ENCODE data around the gene ZNF318. TPM values are rescaled to one million over a fixed set of nuclear protein-coding genes. Genes with fewer than 3 reads are reported as not detected.

The ZNF318 gene
- total and polyA plus RNA-seq, 2 donors (not counting 1 experiment from before 2014, with no cell fraction given): 79.7 to 91.8 TPM

DNA sequence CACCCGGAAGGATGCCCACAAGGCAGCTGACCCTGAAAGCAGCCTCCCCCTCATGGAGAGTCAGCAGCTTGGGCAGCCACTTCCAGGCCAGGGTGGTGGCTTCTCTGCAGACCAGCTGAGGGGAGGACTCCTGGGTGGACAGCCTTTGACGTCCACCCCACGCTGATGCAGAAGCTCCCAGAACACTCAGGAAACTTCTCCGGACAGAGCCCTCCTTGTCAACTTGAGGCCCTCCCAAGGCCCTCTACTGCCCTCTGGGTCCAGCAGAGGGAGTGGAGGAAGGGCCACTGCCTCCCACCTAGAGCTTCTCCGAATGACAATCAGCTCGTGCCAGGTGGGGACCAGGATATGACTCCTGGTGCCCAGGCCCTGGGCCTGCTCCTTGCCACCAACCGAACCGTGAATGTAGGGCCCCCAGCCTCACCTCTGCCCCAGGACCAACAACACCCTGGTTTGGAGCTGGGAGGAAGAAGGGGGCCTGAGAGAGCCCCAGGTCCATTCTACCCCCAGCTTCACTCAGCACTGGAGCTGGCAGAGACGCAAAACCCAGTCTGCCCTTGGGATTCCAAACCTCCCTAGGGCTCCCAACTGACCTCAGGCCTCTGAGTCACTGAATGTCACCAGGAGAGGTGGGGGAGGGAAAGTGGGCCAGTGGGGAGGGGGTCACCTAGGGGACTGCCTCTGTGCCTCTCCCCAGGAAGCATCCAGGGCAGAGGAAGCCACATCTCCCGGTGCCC lies 82.3 kb downstream of the ZNF318 start:
- ChIA-PET POLR2A (no interaction called here), CTCF (interaction anchor here (0.9 to 1.1 kb wide), 3 partner anchors 24 to 111 kb away, joined by 3 to 5 read pairs (median 3); no protein-coding TSS in a partner anchor)
- no peak for DNase-seq
- H3K27ac Mint-ChIP-seq: no peak overlapping the region
- TF ChIP-seq, protein P1, sequence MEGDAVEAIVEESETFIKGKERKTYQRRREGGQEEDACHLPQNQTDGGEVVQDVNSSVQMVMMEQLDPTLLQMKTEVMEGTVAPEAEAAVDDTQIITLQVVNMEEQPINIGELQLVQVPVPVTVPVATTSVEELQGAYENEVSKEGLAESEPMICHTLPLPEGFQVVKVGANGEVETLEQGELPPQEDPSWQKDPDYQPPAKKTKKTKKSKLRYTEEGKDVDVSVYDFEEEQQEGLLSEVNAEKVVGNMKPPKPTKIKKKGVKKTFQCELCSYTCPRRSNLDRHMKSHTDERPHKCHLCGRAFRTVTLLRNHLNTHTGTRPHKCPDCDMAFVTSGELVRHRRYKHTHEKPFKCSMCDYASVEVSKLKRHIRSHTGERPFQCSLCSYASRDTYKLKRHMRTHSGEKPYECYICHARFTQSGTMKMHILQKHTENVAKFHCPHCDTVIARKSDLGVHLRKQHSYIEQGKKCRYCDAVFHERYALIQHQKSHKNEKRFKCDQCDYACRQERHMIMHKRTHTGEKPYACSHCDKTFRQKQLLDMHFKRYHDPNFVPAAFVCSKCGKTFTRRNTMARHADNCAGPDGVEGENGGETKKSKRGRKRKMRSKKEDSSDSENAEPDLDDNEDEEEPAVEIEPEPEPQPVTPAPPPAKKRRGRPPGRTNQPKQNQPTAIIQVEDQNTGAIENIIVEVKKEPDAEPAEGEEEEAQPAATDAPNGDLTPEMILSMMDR (IDR thresholded peaks at IDR 0.05): no peak
- no peak for TF ChIP-seq EZH2 (IDR thresholded peaks at IDR 0.05; ENCODE audit: borderline replicate concordance, insufficient read depth, low read depth, low read length, poor library complexity, severe bottlenecking)
- H3K4me3 ChIP-seq (ENCODE audit: control extremely low read depth in 1 of 5, extremely low read depth in 1 of 5, insufficient read depth in 1 of 5, low read depth in 2 of 5, low read length in 4 of 5): no peak overlapping the region
- H3K9ac ChIP-seq (ENCODE audit: low read length): no peak overlapping the region
- intact Hi-C loops (cut with micrococcal nuclease): no loop called here
- no peaks in the 10 kb centered on the region for H3K79me2 ChIP-seq (ENCODE audit: control insufficient read depth, insufficient read depth, low read length)
- H3K27me3 Mint-ChIP-seq: peaks cover 26% of the 10 kb centered on the region
- no peaks in the 10 kb centered on the region for H4K20me1 ChIP-seq (ENCODE audit: control insufficient read depth, insufficient read depth, low read length, poor library complexity, severe bottlenecking)
- no peak overlapping the region for H3K4me2 ChIP-seq (replicated peaks; ENCODE audit: low read depth, low read length, poor library complexity, severe bottlenecking)
- peaks cover 0 to 26% (median 9%) of the 10 kb centered on the region in 4 experiments for H3K27me3 ChIP-seq (replicated peaks in 1 of 4; ENCODE audit: control extremely low read depth in 1 of 4, control insufficient read depth in 3 of 4, insufficient read depth in 4 of 4, low read length in 3 of 4)
- no peaks in the 10 kb centered on the region for H3K36me3 ChIP-seq (replicated peaks in 1 of 2; ENCODE audit: control extremely low read depth in 1 of 2, control insufficient read depth in 1 of 2, extremely low read depth in 1 of 2, insufficient read depth in 2 of 2, low read length in 1 of 2)
- no peak overlapping the region for H2AFZ ChIP-seq (ENCODE audit: insufficient read depth, low read depth, low read length, poor library complexity, severe bottlenecking)
- H3K4me1 ChIP-seq (ENCODE audit: control insufficient read depth in 2 of 2, insufficient read depth in 2 of 2, low read length in 2 of 2): no peaks in the 10 kb centered on the region
- no peak overlapping the region for H3K4me3 Mint-ChIP-seq
- H3K27ac ChIP-seq (ENCODE audit: low read length in 2 of 2): no peak overlapping the region
- 86% methylated on average over 9 of the region's 10 CpGs for WGBS (ENCODE audit: insufficient coverage)
- peaks cover 5% of the 10 kb centered on the region for H3K4me1 Mint-ChIP-seq
- no peak for ATAC-seq (ENCODE audit: low read depth)
- H3K9me3 Mint-ChIP-seq (ENCODE audit: insufficient read depth): no peaks in the 10 kb centered on the region
- H3K9me3 ChIP-seq (ENCODE audit: control extremely low read depth in 1 of 3, control insufficient read depth in 2 of 3, insufficient read depth in 1 of 3, low read length in 2 of 3): no peaks in the 10 kb centered on the region

DNA sequence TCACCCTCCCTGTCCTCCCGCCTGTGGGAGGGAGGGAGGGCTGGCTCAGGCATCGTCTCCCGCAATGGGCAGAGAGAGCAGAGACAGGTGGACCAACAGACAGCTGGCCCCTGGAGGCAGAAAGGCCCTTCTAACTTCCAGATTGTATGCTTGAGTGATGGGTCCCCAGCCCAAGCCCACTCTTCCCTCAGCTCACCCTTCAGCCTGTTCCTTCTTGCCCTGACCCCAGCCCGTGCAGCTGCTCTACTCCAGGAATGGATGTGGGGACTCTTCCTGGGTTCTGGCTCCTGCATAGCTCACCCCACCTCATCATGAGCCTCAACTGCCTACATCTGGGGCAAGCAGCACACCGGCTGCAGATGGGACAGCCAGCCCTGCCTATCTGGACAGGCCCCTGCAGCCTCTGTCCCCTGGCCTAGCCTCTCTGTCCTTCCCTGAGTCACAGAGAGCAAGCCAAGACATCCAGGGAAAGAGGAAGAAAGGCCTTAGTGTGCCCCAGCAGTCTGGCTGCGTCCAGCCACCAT lies 82.9 kb downstream of the ZNF318 start:
- ChIA-PET CTCF (interaction anchor here (0.9 to 1.1 kb wide), 3 partner anchors 23 to 111 kb away, joined by 3 to 5 read pairs (median 3); no protein-coding TSS in a partner anchor), POLR2A (no interaction called here)
- no peak overlapping the region for H3K27ac ChIP-seq (ENCODE audit: low read length in 2 of 2)
- no peak overlapping the region for H3K4me3 ChIP-seq (ENCODE audit: control extremely low read depth in 1 of 5, extremely low read depth in 1 of 5, insufficient read depth in 1 of 5, low read depth in 2 of 5, low read length in 4 of 5)
- H3K79me2 ChIP-seq (ENCODE audit: control insufficient read depth, insufficient read depth, low read length): no peaks in the 10 kb centered on the region
- Mint-ChIP-seq H3K27me3 (peaks cover 31% of the 10 kb centered on the region), H3K27ac (no peak overlapping the region), H3K4me3 (no peak overlapping the region), H3K4me1 (peaks cover 5% of the 10 kb centered on the region), H3K9me3 (ENCODE audit: insufficient read depth) (no peaks in the 10 kb centered on the region)
- no peaks in the 10 kb centered on the region for H3K36me3 ChIP-seq (replicated peaks in 1 of 2; ENCODE audit: control extremely low read depth in 1 of 2, control insufficient read depth in 1 of 2, extremely low read depth in 1 of 2, insufficient read depth in 2 of 2, low read length in 1 of 2)
- no peak overlapping the region for H2AFZ ChIP-seq (ENCODE audit: insufficient read depth, low read depth, low read length, poor library complexity, severe bottlenecking)
- intact Hi-C loops (cut with micrococcal nuclease): no loop called here
- no peak overlapping the region for H3K4me2 ChIP-seq (replicated peaks; ENCODE audit: low read depth, low read length, poor library complexity, severe bottlenecking)
- TF ChIP-seq EZH2 (IDR thresholded peaks at IDR 0.05; ENCODE audit: borderline replicate concordance, insufficient read depth, low read depth, low read length, poor library complexity, severe bottlenecking): no peak
- TF ChIP-seq, protein P1 (IDR thresholded peaks at IDR 0.05): no peak
- DNase-seq (no peak), ATAC-seq (ENCODE audit: low read depth) (no peak)
- no peak overlapping the region for H3K9ac ChIP-seq (ENCODE audit: low read length)
- H3K27me3 ChIP-seq (replicated peaks in 1 of 4; ENCODE audit: control extremely low read depth in 1 of 4, control insufficient read depth in 3 of 4, insufficient read depth in 4 of 4, low read length in 3 of 4): peaks cover 0 to 26% (median 9%) of the 10 kb centered on the region in 4 experiments
- H3K4me1 ChIP-seq (ENCODE audit: control insufficient read depth in 2 of 2, insufficient read depth in 2 of 2, low read length in 2 of 2): no peaks in the 10 kb centered on the region
- no peaks in the 10 kb centered on the region for H3K9me3 ChIP-seq (ENCODE audit: control extremely low read depth in 1 of 3, control insufficient read depth in 2 of 3, insufficient read depth in 1 of 3, low read length in 2 of 3)
- no peaks in the 10 kb centered on the region for H4K20me1 ChIP-seq (ENCODE audit: control insufficient read depth, insufficient read depth, low read length, poor library complexity, severe bottlenecking)
- WGBS (ENCODE audit: insufficient coverage): 90% methylated on average over 4 of the region's 6 CpGs

Measured in B cell (primary cell).